CD4-positive, alpha-beta T cell treated with Interleukin-10 for 1 hour (primary cell): ENCODE results near the gene ZAP70.

ENCODE experiments used
- DNase-seq: peaks from one replicate; pipeline ENCODE4 v3.0.0-alpha.2; 2020

Gene ZAP70

DNA sequence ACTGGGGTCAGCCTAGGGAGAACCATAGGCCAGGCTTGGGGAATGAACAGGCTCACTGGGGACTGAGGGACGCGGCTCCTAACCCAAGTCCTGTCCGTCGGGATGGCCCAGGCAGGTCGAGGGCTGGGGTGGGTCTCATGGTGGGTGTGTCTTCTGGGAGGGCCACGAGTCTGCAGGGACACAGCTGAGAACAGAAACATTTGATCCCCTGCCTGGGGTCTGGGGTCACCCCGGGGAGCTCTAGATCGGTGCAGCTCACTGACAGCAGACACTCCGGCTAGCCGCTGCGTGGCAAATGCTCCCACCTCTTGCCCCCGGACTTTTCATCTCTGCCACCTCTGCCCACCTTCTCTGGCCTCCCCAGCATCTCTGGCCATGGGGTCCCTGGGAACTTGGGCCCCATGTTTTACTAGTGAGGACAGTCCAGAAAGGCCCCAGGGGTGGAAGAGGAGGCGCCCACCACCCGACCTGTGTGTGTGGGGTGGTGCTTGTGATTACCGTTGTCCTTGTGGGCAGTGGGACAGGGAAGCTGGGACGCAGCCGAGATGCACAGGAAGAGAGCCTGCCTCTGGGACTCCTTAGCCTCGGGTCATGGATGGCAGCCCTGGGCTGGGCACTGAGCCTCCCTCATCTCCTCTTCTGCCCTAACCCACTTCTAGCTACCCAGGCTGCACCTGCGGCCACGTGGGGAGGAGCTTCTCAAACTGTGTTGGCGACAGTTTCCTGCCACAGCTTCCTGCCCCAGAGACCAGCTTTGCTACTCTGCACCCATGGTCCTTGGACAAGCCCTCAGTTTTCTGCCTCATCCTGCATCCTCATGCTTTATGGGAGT lies 4.9 kb downstream of the ZAP70 start:
- peak; percentile 79 for DNase-seq

DNA sequence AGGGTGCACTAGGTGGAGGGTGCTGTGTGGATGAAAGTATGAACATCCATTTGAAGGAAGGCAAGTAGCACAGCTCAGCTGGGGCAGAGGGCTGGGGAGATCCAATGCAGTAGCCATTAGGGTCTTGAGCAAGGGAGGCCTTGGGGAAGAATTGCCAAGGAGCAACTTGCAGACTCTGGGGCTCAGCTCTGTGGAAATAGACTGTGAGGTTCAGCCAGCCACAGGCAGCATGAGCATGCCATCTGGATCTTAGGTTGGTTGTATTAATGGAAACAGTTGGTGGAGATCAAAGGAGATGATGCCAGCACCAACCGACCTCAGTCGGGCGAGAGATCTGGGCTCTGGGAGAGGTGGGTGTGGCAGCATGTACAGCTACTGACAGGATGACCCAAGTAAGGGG lies 5.6 kb downstream of the ZAP70 start:
- no peak for DNase-seq

DNA sequence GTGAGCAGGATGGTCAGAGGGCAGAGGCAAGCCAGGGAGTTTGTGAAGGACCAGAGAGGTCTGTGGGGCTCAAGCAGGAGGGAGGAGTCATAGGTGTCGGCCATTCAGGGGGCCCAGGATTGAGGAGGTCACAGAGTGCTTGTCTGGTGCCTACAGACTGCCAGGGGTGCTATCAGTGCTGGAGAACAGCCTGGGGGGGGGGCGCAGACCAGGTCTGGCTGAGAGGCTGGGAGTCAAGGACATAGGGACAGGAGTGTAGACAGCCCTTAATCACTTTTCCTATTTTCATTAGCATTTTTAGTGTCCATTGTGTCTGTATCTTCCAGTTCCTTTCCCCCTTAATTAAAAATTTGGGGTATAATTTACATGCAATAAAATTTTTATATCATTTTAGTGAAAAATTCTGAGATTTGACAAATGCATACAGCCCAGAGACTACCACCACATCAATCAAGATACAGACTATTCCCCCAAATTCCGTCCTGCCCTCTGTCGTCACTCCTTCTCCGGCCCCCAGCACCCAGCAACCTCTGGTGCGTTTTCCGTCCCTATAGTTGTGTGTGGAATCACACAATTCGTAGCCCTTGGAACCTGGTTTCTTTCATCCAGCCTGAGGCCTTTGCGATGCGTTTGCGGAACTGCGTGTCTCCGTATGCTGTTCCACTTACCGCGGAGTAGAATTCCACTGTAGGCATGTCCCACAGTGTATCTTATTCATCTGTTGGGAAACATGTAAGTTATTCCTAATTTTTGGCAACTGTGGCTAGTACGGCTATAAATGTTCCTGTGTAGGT lies 6.2 kb downstream of the ZAP70 start:
- DNase-seq, result no peak

DNA sequence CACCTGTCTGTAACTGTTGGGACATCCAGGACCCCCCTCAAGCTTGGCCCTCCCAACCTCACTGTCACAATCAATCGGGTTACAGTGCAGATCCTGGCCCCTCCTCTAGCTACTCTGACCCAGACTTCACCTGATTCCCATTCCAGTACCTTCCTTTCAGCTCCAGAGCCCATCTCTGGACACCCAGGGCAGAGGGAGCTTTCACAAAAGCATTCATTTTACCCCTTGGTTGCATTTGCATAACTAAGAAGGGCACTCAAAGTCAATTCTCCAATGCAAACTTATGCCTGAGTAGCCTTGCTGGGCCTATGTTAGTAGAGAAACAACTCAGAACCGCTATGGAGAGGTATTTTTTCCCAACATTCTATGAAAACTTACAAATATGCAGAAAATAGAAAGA lies 7.4 kb downstream of the ZAP70 start:
- DNase-seq, result no peak

DNA sequence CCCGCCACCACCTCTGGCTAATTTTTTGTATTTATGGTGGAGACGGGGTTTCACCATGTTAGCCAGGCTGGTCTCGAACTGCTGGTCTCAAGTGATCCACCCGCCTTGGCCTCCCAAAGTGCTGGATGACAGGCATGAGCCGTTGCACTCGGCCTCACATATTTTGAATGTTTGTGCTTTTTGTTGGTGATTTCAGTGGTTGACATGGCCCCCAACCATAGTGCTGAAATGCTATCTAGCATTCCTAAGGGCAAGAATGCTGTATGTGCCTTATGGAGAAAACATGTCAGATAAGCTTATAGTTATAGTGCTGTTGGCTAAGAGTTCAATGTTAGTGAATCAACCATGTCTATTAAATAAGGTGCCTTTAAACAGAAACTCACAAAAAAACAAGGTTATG lies 8.9 kb downstream of the ZAP70 start:
- DNase-seq, result no peak

- DNase-seq, result no peak
These were observed 10.0 kb downstream of the ZAP70 start for GRCh38 chr2:97723156-97724072.

GRCh38 chr2:97724073-97724410 lies 10.7 kb downstream of the ZAP70 start:
- DNase-seq, result no peak

DNA sequence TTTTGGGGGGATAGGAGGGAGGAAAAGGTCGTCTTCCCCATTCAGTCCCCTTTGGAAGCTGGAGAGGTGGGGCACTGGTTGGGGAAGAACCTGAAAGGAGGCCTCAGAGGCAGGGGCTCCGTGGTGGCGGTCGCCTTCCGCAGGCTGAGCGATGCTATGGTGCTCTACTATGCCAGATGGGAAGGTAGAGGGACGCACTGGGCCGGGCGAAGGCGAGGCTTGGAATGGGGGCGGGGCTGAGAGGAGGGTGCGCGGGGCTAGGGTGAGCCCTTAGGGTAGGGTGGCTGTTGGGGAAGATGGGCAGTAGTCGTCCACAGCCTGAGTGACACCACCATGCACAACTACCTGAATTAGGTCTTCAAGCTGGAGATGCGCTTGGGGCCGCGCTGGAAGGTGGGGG lies 11.1 kb downstream of the ZAP70 start:
- no peak for DNase-seq

GRCh38 chr2:97724946-97725688 lies 11.7 kb downstream of the ZAP70 start:
- no peak for DNase-seq

DNA sequence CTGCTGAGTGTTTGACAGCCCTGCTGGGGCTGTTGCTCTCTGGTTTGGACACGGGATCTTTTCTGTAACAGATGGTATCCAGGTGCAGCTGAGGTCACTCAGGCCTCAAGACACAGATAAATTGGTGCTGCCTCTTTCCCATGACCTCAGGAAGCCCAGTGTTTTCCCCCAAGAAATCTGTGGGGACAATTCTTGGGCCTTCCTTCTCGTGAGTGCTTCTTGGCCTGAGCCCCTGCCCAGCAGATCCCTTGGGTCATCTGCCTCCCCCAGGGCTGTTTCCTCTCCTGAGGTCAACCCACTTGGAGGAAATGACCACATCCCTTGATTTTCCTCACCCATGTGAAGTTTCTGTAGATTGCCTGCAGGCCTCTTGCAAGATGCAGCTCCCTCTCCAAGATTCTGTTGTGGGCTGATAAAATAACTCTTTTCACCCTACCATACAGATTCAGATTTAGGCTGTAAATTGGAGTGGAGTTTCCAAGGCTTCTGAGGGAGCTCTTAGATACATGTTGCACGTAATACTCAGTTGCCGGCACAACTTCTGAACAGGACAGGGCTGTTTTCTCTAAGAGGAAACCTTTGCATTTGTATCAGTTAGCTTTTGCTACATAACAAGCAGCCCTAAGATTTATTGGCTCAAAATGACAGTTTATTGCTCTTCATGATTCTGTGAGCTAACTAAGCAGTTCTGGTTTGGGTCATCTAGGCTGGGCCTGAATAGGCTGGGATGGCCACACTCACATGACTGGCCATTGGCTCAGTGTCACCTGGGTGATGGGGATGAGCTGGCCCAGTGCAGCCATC lies 13.1 kb downstream of the ZAP70 start:
- DNase-seq, result no peak

DNA sequence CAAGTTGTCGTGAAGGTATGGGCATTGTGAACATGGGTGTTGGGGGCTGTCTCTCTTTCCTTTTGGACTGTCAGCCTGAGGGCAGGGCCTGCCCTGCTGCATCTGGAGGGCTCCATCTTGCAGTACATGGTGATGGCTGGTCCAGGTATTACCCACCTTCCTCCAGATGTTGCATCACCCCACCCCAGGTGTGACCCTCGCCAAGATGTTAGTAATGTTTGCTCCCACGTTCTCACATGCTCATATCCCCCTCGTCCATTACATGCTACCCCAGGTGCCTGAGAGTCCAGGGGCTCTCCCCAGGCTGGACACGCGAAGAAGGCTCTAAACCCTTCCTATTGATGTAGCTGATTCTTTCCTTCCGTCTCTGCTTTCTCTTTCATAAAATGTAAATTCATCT lies 13.9 kb downstream of the ZAP70 start:
- no peak for DNase-seq

DNA sequence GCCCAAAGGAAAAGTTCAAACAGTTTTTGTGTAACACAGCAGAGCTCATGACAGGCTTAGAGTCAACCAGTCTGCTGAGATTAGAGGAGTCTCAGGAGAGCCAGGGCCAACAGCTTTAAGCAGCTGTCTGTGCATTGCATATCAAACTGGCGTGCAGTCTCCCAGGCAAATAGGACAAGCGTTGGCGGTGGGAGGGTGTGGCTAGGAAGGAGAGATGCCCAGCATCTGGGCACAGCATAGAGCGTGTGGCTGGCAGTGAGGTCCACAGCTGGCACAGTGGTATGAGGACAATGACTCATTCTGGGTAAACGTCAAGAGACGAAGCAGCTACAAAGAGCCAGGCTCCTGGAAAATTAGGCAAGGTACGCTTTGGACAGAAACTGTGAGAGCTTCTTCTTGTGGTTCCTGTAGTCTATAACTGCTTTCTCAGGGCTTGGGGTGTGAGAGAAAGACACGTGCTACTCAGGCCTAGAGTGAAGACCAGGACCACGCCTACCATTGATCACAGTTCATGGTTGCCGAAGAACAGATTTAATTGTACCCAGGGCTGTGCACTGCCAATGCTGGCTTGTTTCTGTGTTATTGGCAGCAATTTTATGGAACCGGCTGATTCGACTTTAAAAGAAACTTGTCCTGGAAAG lies 14.8 kb downstream of the ZAP70 start:
- no peak for DNase-seq

DNA sequence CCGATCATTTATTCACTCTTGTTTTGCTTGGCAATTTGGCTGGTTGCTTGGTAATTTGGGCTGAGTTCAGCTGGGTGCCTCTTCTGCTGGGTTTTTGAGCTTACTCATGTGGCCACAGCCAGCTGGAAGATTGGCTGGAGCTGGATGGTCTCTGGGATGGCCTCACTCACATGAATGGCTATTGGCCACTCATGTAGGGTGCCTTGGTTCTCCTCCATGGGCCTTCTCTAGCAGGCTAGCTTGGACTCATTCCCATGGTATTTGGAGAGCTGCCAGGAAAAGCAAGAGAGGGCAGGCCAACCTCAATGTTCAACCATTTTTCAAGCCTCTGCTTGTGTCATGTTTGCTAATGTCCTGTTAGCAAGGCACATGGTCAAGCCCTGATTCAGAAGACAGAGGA lies 16.9 kb downstream of the ZAP70 start:
- no peak for DNase-seq

DNA sequence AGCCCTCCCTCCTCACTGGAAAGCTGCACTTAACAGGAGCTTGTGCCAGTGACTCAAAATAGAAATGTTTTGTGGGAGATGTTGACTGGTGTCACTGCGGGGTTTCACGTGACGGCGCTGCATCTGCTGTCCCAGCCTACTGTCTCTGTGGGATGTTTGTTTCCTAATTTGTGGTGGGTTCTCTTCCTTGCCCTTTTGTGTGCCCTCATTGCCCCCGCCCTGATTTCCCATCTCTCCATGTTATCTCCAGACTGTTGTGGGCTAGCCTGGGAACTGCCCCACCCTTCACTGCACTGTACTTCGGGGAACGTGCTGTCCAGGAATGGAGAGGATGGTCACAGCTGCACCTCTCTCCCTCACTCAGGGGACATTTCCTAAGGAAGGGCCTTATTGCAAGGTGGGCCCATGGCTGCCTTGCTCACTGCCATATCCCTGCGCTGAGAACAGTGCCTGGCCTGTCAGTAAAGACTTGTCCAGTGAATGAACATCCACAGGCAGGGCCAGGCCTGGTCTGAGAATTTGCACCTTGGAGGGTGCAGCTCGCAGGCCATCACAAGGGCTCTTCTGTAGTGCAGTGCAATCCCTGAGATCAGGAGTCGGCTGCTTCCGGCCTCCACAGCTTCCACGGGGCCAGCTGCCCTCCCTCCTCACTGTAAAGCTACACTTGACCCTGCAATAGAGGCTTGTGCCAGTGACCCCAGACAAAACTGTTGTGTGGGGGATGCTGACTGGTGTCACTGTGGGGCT lies 18.1 kb downstream of the ZAP70 start:
- no peak for DNase-seq

- DNase-seq, result no peak
These were observed 19.3 kb downstream of the ZAP70 start for GRCh38 chr2:97732436-97733340.

DNA sequence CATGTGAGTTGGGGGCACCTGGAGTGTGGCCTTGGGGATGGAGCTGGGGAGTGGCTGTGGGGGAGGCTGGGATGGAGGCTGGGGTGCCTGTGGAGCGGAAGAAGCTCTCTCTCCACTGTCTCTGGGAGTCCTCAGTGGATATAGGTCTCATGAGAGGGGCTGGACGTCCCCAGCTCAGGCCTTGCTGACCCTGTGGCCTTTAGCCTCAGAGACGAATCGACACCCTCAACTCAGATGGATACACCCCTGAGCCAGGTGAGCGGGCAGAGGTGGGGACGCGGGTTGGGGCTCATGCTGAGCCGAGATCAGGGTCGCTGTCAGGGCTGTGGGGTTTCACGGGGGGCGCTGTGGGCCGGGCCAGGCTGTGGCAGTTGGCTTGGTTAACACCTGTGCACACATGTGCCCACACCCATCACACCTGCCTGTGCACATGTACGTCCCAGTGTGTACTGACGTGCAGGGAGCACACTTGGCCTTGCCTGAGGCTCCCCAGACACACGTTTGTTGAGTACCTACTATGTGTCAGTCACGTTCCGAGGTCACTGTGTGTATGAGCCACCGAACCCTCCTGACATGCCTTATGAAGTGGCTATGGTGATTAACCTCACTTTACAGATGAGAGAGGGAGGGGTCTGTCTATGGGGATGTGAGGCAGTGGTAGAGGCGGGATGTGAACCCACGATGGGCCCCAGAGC lies 20.1 kb downstream of the ZAP70 start:
- DNase-seq, result no peak

- DNase-seq, result no peak
These were observed 21.0 kb downstream of the ZAP70 start for GRCh38 chr2:97734061-97735051.
